ENCODE measurements around the gene PTTG1IP.

DNA sequence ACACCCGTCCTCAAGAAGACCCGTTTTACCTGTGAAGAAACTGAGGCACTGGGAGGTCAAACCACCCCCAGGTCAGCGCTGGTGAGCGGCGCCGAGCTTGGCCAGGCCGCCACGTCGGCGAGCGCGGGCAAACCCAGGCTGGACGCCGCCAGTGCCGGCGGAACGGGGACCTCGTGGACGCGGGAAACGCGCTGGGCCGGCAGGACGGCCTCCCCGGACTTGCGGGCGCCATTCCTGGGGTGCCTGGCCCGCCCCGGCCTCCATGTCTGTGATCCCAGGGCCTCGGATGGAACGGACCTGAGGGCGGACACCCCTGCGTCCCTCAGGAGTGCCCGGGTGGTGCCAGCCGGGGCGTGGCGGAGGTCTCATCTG lies 54.9 kb downstream of the PTTG1IP start:
- TF ChIP-seq, protein P1, sequence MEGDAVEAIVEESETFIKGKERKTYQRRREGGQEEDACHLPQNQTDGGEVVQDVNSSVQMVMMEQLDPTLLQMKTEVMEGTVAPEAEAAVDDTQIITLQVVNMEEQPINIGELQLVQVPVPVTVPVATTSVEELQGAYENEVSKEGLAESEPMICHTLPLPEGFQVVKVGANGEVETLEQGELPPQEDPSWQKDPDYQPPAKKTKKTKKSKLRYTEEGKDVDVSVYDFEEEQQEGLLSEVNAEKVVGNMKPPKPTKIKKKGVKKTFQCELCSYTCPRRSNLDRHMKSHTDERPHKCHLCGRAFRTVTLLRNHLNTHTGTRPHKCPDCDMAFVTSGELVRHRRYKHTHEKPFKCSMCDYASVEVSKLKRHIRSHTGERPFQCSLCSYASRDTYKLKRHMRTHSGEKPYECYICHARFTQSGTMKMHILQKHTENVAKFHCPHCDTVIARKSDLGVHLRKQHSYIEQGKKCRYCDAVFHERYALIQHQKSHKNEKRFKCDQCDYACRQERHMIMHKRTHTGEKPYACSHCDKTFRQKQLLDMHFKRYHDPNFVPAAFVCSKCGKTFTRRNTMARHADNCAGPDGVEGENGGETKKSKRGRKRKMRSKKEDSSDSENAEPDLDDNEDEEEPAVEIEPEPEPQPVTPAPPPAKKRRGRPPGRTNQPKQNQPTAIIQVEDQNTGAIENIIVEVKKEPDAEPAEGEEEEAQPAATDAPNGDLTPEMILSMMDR (IDR thresholded peaks at IDR 0.05): no peak
- no peak for TF ChIP-seq POLR2A (IDR thresholded peaks at IDR 0.05)
